Naive thymus-derived CD4-positive, alpha-beta T cell (primary cell): ENCODE results near the gene LZIC. TPM values are rescaled to one million over a fixed set of nuclear protein-coding genes. Genes with fewer than 3 reads are reported as not detected.

Experiments
- ATAC-seq: fragments of 150-1000 bp; cut with Tn5 transposase; 2 replicates; pipeline ENCODE4 v1.10.0; 2021; ENCODE audit warnings: mild to moderate bottlenecking, moderate library complexity
- CTCF ChIA-PET: fragments of 350-600 bp; sonication (Branson Sonifier 250); formaldehyde crosslinking; loops from one replicate; lab custom pipeline; 2021; ENCODE audit warnings: antibody characterized with exemption; lab: Charles Lee
- POLR2A ChIA-PET: fragments of 350-600 bp; sonication (Branson Sonifier 250); formaldehyde crosslinking; loops from one replicate; lab custom pipeline; 2021; ENCODE audit warnings: antibody characterized with exemption, inconsistent platforms; lab: Charles Lee
- DNase-seq, 9 donors: peaks; one replicate each; pipeline versions ENCODE4 v3.0.0 to v3.0.0-alpha.2; 2020 to 2022; ENCODE audit warnings: mixed read lengths in 1 of 9
- H3K27ac ChIP-seq: one replicate; pipeline ENCODE4 v1.7.0; 2013; ENCODE audit warnings: mild to moderate bottlenecking, low read depth, low read length, moderate library complexity
- H3K27me3 ChIP-seq, 2 donors: one replicate each; pipeline ENCODE4 v1.7.0; 2013; ENCODE audit warnings: low read length in 2 of 2, mild to moderate bottlenecking in 2 of 2, moderate library complexity in 2 of 2; ENCODE audit not compliant: control insufficient read depth in 2 of 2, insufficient read depth in 2 of 2
- H3K36me3 ChIP-seq, 3 experiments: 1 replicate in 2 of 3; 2 replicates in 1 of 3; pipeline ENCODE4 v1.7.0; 2013; ENCODE audit warnings: low read length in 3 of 3, mild to moderate bottlenecking in 3 of 3, moderate library complexity in 1 of 3; ENCODE audit not compliant: insufficient read depth in 3 of 3, control insufficient read depth in 2 of 3
- H3K4me1 ChIP-seq, 2 donors: one replicate each; pipeline ENCODE4 v1.7.0; 2013; ENCODE audit warnings: low read length in 2 of 2, mild to moderate bottlenecking in 2 of 2, moderate library complexity in 1 of 2; ENCODE audit not compliant: control insufficient read depth in 2 of 2, insufficient read depth in 2 of 2
- H3K4me3 ChIP-seq: 2 replicates; pipeline ENCODE4 v1.7.0; 2013; ENCODE audit warnings: mild to moderate bottlenecking, low read length
- H3K9me3 ChIP-seq, 3 experiments: 1 replicate in 2 of 3; 2 replicates in 1 of 3; pipeline ENCODE4 v1.7.0; 2013; ENCODE audit warnings: low read length in 3 of 3; ENCODE audit not compliant: control insufficient read depth in 2 of 3
- H3K27ac Mint-ChIP-seq, 9 donors: one replicate each; pipeline ENCODE4 v1.8.0; 2020 to 2022; ENCODE audit warnings: mixed read lengths in 9 of 9, mild to moderate bottlenecking in 8 of 9, moderate library complexity in 5 of 9, inconsistent platforms in 2 of 9
- H3K27me3 Mint-ChIP-seq, 5 donors: one replicate each; pipeline ENCODE4 v1.8.0; 2021 to 2022; ENCODE audit warnings: mixed read lengths in 5 of 5, mild to moderate bottlenecking in 1 of 5
- H3K36me3 Mint-ChIP-seq, 5 donors: one replicate each; pipeline ENCODE4 v1.8.0; 2020 to 2022; ENCODE audit warnings: mixed read lengths in 5 of 5, mild to moderate bottlenecking in 3 of 5, inconsistent platforms in 1 of 5
- H3K4me1 Mint-ChIP-seq, 7 donors: one replicate each; pipeline ENCODE4 v1.8.0; 2020 to 2022; ENCODE audit warnings: mixed read lengths in 7 of 7, mild to moderate bottlenecking in 3 of 7, inconsistent platforms in 1 of 7
- H3K4me3 Mint-ChIP-seq, 10 donors: one replicate each; pipeline ENCODE4 v1.8.0; 2020 to 2022; ENCODE audit warnings: mild to moderate bottlenecking in 10 of 10, mixed read lengths in 10 of 10, moderate library complexity in 6 of 10, inconsistent platforms in 2 of 10
- H3K9me3 Mint-ChIP-seq, 11 donors: one replicate each; pipeline ENCODE4 v1.8.0; 2020 to 2022; ENCODE audit warnings: mixed read lengths in 11 of 11, mild to moderate bottlenecking in 4 of 11, inconsistent platforms in 1 of 11, moderate library complexity in 1 of 11
- intact Hi-C, 2 donors: fragments of 100-400 bp; cut with micrococcal nuclease; formaldehyde crosslinking; loops; one replicate each; pipeline ENCODE4 v1.15.1; 2023
- polyA plus RNA-seq, 2 donors: library from polyadenylated mRNA; unstranded; fragments of 300-500 nt; fragmentation: Illumina TruSeq; gene quantifications; one replicate each; pipeline ENCODE4 v1.2.3, GENCODE V29; 2021
- total RNA-seq, 6 experiments: library from RNA in 5 of 6; stranded (reverse) in 5 of 6; gene quantifications; 1 replicate in 5 of 6; 2 replicates in 1 of 6; pipeline ENCODE4 v1.2.3 and lab custom pipeline; 2021 to 2026

LZIC gene
- total and polyA plus RNA-seq, 7 experiments from 2014 or later = 18.0 to 44.0 (median 34.6) TPM

DNA sequence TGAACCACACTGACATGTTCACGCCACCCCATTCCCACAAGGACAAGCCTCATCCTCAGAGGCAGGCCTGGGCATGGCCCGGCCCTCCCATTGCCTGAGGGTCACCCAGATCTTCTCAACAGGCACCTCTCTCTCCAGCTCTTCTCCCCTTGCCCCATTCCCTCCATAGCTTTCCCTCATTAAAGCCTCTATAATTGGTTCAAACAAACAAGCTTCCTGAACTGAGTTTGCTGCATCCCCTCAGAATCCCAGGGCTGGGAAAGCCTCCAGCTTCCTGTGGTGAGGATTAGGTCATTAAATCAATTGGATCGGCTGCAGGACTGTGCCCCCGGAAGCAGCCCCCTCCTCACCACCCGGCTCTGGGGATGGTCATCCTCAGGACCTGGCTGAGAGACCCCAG is 52.0 kb downstream of the LZIC start:
- intact Hi-C loops = no loop called here
- ChIA-PET POLR2A (no interaction called here), CTCF (interaction anchor here (0.7 to 0.8 kb wide), 2 partner anchors 14 to 1288 kb away, joined by 3 to 5 read pairs; no protein-coding TSS in a partner anchor)
- Mint-ChIP-seq H3K27me3 (no peaks in the 10 kb centered on the region), H3K9me3 (no peaks in the 10 kb centered on the region), H3K4me3 (no peak overlapping the region), H3K4me1 (peaks cover 0 to 23% (median 6%) of the 10 kb centered on the region in 7 donors), H3K36me3 (peaks cover 0 to 10% (median 0%) of the 10 kb centered on the region in 5 donors), H3K27ac (no peak overlapping the region)
- H3K4me1 ChIP-seq = no peaks in the 10 kb centered on the region
- DNase-seq (no peak), ATAC-seq (no peak)
- no peaks in the 10 kb centered on the region for H3K27me3 ChIP-seq
- no peak overlapping the region for H3K27ac ChIP-seq
- H3K36me3 ChIP-seq = no peaks in the 10 kb centered on the region
- no peaks in the 10 kb centered on the region for H3K9me3 ChIP-seq
- no peak overlapping the region for H3K4me3 ChIP-seq

DNA sequence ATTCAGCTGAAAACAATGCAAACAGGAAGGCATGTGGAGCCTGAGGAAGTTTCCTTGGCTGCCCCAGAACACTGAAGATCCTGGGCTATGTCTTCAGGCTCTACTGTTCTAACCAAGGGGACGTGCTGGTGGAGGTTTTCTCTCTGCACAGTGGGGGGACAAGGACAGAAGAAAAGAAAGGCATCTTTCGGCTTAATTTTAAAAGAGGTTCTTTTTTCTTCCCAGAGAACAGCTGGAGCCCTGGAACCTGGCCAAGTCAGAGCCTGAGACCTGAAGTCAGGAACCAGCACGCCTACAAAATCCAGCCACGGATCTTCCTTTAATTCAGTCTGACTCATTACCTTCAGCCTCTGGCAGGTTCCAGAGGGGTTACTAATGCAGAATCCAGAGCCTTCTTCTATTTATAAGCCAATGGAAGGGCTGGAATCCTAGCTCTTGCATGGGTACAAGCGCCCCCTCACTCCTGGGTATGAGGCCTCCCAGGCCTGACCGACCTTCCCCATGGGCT is 52.9 kb downstream of the LZIC start:
- peaks cover 0 to 11% (median 0%) of the 10 kb centered on the region in 5 donors for H3K36me3 Mint-ChIP-seq
- H3K27me3 Mint-ChIP-seq = no peaks in the 10 kb centered on the region
- ChIA-PET CTCF (interaction anchor here (0.7 to 0.8 kb wide), 2 partner anchors 13 to 1289 kb away, joined by 3 to 5 read pairs; no protein-coding TSS in a partner anchor), POLR2A (no interaction called here)
- H3K9me3 ChIP-seq = no peaks in the 10 kb centered on the region
- H3K4me3 ChIP-seq = no peak overlapping the region
- peak overlapping the region in 2 of 9 donors; percentile 46 to 56 for H3K27ac Mint-ChIP-seq
- ATAC-seq = no peak
- intact Hi-C loops = no loop called here
- H3K4me3 Mint-ChIP-seq = no peak overlapping the region
- H3K27me3 ChIP-seq = no peaks in the 10 kb centered on the region
- peaks cover 0 to 23% (median 6%) of the 10 kb centered on the region in 7 donors for H3K4me1 Mint-ChIP-seq
- H3K4me1 ChIP-seq = no peaks in the 10 kb centered on the region
- H3K9me3 Mint-ChIP-seq = no peaks in the 10 kb centered on the region
- H3K27ac ChIP-seq = no peak overlapping the region
- DNase-seq = no peak
- no peaks in the 10 kb centered on the region for H3K36me3 ChIP-seq

DNA sequence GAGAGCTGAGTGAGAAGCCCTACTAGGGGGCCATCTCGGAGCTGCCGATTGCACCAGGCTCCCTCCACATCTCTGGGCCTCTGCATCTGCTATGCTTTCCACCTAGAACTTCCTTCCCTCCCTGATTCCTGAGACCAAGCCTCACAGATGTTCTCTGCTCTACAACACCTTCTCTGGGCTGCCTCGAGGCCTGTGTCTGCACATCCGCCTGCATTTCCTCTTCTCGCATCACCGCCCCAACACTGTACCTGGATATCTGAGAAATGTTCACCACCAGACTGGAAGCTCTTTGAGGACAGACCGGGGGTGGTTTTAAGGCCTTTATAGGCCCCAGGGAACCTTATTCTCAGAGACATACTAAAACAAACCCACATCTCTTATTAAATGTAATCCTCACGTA is 53.8 kb downstream of the LZIC start:
- H3K27ac ChIP-seq = no peak overlapping the region
- H3K4me3 Mint-ChIP-seq = no peak overlapping the region
- ChIA-PET CTCF (no interaction called here), POLR2A (no interaction called here)
- H3K36me3 Mint-ChIP-seq = peaks cover 0 to 13% (median 0%) of the 10 kb centered on the region in 5 donors
- intact Hi-C loops = no loop called here
- peak overlapping the region in 2 of 9 donors; percentile 25 to 33 for H3K27ac Mint-ChIP-seq
- ATAC-seq (no peak), DNase-seq (no peak)
- no peaks in the 10 kb centered on the region for H3K4me1 ChIP-seq
- peaks cover 0 to 23% (median 7%) of the 10 kb centered on the region in 7 donors for H3K4me1 Mint-ChIP-seq
- no peak overlapping the region for H3K4me3 ChIP-seq
- H3K9me3 Mint-ChIP-seq = no peaks in the 10 kb centered on the region
- no peaks in the 10 kb centered on the region for H3K27me3 ChIP-seq
- H3K27me3 Mint-ChIP-seq = no peaks in the 10 kb centered on the region
- H3K9me3 ChIP-seq = no peaks in the 10 kb centered on the region
- no peaks in the 10 kb centered on the region for H3K36me3 ChIP-seq

DNA sequence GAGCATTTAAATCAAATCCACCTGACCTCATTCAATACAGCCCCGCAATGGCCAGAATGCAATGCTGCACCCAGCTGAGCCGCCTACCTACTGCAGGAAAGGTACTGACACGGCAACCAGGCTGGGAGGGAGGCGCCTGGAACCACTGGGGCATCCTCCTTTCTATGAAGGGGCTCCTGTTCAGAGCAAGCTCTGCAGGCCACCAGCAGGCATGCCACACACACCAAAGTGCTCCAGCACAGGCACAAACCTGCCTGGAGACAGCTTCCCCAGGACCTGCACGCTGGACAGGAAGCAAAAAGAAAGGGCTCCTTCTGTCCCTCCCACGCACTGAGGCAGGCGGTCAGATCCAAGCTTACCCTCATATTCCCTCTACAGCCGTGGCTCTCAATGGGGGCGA is 54.3 kb downstream of the LZIC start:
- H3K4me1 Mint-ChIP-seq = peaks cover 0 to 22% (median 7%) of the 10 kb centered on the region in 7 donors
- DNase-seq (no peak), ATAC-seq (no peak)
- Histone ChIP-seq H3K4me1 (no peaks in the 10 kb centered on the region), H3K27me3 (no peaks in the 10 kb centered on the region), H3K27ac (no peak overlapping the region), H3K4me3 (no peak overlapping the region), H3K36me3 (no peaks in the 10 kb centered on the region), H3K9me3 (no peaks in the 10 kb centered on the region)
- ChIA-PET POLR2A (no interaction called here), CTCF (no interaction called here)
- H3K36me3 Mint-ChIP-seq = peaks cover 0 to 13% (median 0%) of the 10 kb centered on the region in 5 donors
- no peak overlapping the region for H3K27ac Mint-ChIP-seq
- no peak overlapping the region for H3K4me3 Mint-ChIP-seq
- no peaks in the 10 kb centered on the region for H3K27me3 Mint-ChIP-seq
- intact Hi-C loops = no loop called here
- H3K9me3 Mint-ChIP-seq = no peaks in the 10 kb centered on the region

DNA sequence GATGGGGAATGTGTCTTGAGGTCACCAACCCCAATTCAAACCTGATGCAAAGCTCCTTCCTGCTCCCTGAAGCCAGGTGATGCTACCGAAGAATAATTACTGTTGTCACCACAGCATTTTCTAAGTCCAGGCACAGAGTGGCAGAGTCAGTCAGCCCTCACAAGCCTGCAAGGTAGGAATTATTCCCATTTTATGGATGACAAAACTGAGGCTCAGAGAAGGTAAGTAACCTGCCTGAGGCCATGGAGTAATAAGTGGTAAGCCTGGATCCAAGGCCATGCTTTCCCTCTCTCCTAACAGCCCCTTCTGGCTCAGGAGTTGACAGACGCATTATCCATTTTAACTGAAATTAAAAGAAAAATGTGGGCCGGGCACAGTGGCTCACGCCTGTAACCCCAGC is 56.1 kb downstream of the LZIC start:
- peaks cover 7 to 21% (median 12%) of the 10 kb centered on the region in 7 donors for H3K4me1 Mint-ChIP-seq
- no peaks in the 10 kb centered on the region for H3K9me3 ChIP-seq
- no peaks in the 10 kb centered on the region for H3K36me3 ChIP-seq
- H3K9me3 Mint-ChIP-seq = no peaks in the 10 kb centered on the region
- no peak for ATAC-seq
- intact Hi-C loops = no loop called here
- H3K4me3 Mint-ChIP-seq = no peak overlapping the region
- no peak overlapping the region for H3K27ac ChIP-seq
- peaks cover 0 to 16% of the 10 kb centered on the region in 2 donors for H3K4me1 ChIP-seq
- ChIA-PET POLR2A (no interaction called here), CTCF (interaction anchor here (0.7 kb wide), 1 partner anchor 236 kb away, joined by 3 read pairs; no protein-coding TSS in a partner anchor)
- H3K27me3 ChIP-seq = no peaks in the 10 kb centered on the region
- H3K4me3 ChIP-seq = no peak overlapping the region
- peaks cover 0 to 12% (median 0%) of the 10 kb centered on the region in 5 donors for H3K36me3 Mint-ChIP-seq
- H3K27ac Mint-ChIP-seq = no peak overlapping the region
- DNase-seq = no peak
- no peaks in the 10 kb centered on the region for H3K27me3 Mint-ChIP-seq

DNA sequence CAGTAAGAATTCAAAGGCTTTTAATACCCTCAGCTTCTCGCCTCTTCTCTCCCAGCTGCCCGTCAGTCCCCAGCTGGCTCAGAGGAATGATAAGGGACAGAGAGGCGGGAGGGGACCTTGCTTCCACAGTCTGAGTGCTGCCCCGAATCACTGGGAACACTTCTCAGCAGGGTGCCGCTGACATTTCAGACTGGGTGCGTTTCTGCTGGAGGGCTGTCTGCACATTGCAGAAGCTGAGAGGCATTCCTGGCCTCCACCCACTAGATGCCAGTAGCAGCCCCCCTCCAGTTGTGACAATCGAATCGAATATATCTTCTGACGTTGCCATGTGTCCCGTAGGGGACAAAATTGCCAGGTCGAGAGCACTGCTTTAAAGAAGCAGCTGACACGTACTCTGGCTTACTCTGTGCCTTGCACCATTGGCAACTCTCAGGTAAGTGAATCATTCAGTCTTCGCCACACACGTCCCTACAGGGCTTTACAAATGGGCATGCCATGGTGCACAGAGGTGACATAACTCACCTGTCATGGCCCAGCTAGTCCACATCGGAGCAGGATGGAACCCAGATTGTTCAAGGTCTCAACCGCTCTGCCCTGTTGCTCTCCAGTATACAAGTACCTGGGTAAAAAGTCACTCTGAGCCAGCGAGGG is 57.0 kb downstream of the LZIC start:
- intact Hi-C loops = no loop called here
- no peak for DNase-seq

More for the DNA sequence above, 57.0 kb downstream of the LZIC start:
- H3K27ac ChIP-seq = no peak overlapping the region
- CTCF ChIA-PET = no interaction called here
- H3K27me3 ChIP-seq = no peaks in the 10 kb centered on the region
- Mint-ChIP-seq H3K27me3 (no peaks in the 10 kb centered on the region), H3K4me3 (no peak overlapping the region), H3K9me3 (no peaks in the 10 kb centered on the region), H3K36me3 (peaks cover 0 to 12% (median 0%) of the 10 kb centered on the region in 5 donors), H3K4me1 (peaks cover 9 to 29% (median 18%) of the 10 kb centered on the region in 7 donors), H3K27ac (no peak overlapping the region)
- H3K4me3 ChIP-seq = no peak overlapping the region
- peaks cover 0 to 23% of the 10 kb centered on the region in 2 donors for H3K4me1 ChIP-seq
- ATAC-seq = no peak
- no peaks in the 10 kb centered on the region for H3K36me3 ChIP-seq
- no peaks in the 10 kb centered on the region for H3K9me3 ChIP-seq
- POLR2A ChIA-PET = no interaction called here
